Epithelial cell of proximal tubule (primary cell): ENCODE data around the gene NHP2. TPM values are rescaled to one million over a fixed set of nuclear protein-coding genes. Genes with fewer than 3 reads are reported as not detected.

Source experiments
- DNase-seq: peaks from one replicate; pipeline ENCODE4 v3.0.0-alpha.2; 2011; ENCODE audit warnings: low read depth
- H3K4me3 ChIP-seq: 2 replicates; pipeline ENCODE4 v1.5.1; 2011; ENCODE audit warnings: low read depth, mild to moderate bottlenecking, low read length
- total RNA-seq: library from RNA; depleted of rRNA; stranded (reverse); fragments of >200 nt; gene quantifications from 2 replicates; pipeline ENCODE4 v1.2.3, GENCODE V29; 2015
- TF ChIP-seq, protein P1 (sequence below): conservative IDR thresholded peaks from 2 replicates; pipeline ENCODE4 v1.5.1; 2012; ENCODE audit warnings: low read depth, mild to moderate bottlenecking, low read length

Gene NHP2
- total RNA-seq, 1 donor from 2014 or later, result 392 TPM

DNA sequence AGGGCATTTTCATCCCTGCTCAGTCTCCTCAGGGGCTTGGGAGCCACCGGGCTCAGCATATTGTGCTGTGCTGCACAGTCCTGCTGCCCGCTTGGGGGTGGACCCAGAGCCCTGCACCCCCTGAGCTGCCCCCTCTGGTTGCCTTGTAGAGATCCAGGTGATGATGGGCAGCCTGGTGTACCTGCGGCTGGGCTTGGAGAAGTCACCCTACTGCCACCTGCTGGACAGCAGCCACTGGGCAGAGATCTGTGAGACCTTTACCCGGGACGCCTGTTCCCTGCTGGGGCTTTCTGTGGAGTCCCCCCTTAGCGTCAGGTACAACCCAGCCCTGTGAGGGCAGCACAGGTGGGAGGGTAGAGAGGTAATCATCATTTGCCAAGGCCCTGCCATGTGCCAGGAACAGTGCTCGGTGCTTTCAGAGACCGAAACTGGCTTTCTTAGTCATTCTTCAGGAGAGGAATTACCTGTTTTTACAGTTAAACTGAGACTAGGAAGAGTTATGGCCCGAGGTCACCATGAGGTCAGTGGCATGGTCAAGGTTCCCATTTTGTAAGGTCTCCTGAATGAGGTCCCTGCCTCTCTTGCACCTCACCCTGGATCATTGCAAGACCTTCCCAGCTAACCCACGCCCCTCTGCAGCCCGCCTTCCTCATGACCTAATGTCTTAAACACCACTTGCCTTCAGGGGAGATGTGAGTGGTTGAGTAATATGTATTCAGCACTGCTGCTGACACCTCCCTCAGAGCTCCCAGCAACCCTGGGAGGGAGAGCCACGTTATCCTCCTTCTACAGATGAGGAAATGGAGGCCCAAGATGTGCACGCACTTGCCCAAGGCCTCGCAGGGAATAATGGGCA lies 7.5 kb downstream of the NHP2 start:
- DNase-seq, result no peak
- no peak overlapping the region for H3K4me3 ChIP-seq
- TF ChIP-seq, protein P1, sequence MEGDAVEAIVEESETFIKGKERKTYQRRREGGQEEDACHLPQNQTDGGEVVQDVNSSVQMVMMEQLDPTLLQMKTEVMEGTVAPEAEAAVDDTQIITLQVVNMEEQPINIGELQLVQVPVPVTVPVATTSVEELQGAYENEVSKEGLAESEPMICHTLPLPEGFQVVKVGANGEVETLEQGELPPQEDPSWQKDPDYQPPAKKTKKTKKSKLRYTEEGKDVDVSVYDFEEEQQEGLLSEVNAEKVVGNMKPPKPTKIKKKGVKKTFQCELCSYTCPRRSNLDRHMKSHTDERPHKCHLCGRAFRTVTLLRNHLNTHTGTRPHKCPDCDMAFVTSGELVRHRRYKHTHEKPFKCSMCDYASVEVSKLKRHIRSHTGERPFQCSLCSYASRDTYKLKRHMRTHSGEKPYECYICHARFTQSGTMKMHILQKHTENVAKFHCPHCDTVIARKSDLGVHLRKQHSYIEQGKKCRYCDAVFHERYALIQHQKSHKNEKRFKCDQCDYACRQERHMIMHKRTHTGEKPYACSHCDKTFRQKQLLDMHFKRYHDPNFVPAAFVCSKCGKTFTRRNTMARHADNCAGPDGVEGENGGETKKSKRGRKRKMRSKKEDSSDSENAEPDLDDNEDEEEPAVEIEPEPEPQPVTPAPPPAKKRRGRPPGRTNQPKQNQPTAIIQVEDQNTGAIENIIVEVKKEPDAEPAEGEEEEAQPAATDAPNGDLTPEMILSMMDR, result peak; percentile 85

DNA sequence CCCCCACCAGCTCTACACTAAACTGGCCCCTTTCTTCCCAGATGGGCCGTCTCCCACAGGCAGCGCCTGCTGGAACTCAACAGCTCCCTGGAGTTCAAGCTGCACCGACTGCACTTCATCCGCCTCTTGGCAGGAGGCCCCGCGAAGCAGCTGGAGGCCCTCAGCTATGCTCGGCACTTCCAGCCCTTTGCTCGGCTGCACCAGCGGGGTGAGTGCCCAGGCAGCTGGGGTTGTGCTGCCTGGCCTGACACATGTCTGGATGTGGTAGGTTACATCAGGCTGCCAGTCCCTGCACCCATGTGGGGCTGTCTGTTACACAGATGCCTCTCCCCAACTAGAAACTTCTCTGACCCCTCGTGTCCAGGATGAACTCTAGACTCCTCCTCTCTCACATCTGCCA lies 9.8 kb downstream of the NHP2 start:
- DNase-seq, result no peak
- no peak overlapping the region for H3K4me3 ChIP-seq
- TF ChIP-seq, protein P1, result no peak

DNA sequence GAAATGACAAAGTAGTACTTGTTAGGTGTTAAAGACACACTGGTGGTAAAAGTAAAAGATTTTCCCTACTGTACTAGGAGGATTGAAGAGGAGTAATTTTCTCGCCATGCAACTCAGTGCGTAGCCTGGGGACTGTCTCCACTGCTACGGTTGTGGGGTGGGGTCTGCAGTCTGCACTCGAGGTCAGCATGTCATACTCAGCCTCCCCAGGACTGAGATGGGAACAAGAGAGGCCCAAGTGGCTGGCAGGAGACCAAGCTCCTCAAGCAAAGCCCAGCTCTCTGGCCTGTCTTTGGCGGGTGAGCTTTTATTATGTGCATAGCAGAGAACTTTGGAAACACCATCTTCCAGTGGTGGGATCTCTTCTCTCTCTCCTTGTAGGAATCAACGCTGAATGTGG lies 10.4 kb downstream of the NHP2 start:
- TF ChIP-seq, protein P1, result no peak
- H3K4me3 ChIP-seq, result no peak overlapping the region
- DNase-seq, result no peak

DNA sequence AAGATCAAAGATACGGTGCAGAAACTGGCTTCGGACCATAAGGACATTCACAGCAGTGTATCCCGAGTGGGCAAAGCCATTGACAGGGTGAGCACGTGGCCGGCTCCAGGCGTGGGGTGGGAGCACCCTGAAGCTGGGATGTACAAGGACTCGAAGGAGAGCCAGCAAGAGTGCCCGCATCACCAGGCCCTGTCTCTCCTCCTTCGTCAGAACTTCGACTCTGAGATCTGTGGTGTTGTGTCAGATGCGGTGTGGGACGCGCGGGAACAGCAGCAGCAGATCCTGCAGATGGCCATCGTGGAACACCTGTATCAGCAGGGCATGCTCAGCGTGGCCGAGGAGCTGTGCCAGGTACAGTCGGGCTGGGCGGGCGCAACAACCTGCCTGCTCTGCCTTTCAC lies 11.0 kb downstream of the NHP2 start:
- DNase-seq, result no peak
- TF ChIP-seq, protein P1, result no peak
- H3K4me3 ChIP-seq, result no peak overlapping the region

DNA sequence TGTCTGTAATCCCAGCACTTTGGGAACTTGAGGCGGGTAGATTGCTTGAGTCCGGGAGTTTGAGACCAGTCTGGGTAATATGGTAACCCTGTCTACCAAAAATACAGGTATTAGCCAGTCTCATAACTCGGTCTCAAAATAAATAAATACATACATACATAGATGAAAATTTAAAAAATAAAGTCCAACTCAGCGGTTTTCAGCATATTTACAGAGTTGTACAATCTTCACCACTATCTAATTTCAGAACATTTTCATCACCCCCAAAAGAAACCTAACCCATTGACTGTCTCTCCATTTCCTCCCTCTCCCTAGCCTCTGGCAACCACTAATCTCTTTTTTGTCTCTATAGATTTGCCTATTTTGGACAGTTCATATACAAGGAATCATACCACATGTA lies 12.1 kb downstream of the NHP2 start:
- H3K4me3 ChIP-seq, result no peak overlapping the region

DNA sequence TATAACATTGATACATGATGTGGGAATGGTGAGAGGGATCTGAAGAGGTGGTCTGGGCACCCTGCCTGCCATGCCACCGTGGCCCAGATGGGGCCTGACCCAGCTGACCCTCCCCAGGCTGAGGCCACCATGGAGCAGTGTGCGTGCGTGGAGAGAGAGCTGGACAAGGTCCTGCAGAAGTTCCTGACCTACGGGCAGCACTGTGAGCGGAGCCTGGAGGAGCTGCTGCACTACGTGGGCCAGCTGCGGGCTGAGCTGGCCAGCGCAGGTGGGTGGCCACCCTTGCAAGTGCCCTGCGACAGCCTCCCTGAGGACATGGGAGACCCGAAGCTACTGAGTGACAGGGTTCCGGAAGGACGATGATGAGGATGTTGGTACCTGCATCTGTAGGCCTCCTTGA lies 15.7 kb downstream of the NHP2 start:
- DNase-seq, result no peak
- TF ChIP-seq, protein P1, result no peak
- H3K4me3 ChIP-seq, result no peak overlapping the region

More for the DNA sequence above, 12.1 kb downstream of the NHP2 start:
- TF ChIP-seq, protein P1, result no peak
- DNase-seq, result no peak

DNA sequence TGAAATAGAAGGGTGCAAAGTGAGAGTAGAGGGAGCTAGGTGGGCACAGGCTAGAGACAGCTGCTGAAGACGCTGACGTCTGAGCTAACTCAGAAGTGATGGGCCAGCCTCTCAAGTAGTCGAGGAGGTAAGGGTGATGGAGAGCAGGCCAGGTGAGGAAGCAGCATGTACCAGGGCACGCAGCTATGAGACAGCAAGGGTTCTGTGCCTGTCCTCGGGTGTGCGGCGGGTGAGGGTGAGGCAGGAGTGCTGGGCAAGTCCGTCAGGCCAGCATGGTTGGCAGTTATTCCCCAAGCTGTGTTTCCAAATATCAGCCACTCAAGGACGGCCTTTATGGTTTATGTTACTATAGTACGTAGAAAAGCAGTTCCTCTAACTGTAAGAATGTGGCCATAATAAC lies 16.7 kb downstream of the NHP2 start:
- no peak for DNase-seq
- TF ChIP-seq, protein P1, result no peak
- H3K4me3 ChIP-seq, result no peak overlapping the region
